MCF 10A (cell line): Measurements from ENCODE around the gene PLEKHM3. TPM values are rescaled to one million over a fixed set of nuclear protein-coding genes. Genes with fewer than 3 reads are reported as not detected.
A peak's percentile ranks its signal among the peaks of the same experiment; 100 is the strongest.

Experiments used
- BruUV-seq: library from RNA; stranded (reverse); fragments of 400-500 nt; replicated peaks from 2 replicates; lab custom pipeline; 2021; lab: Mats Ljungman, UMichigan
- CTCF ChIA-PET: fragments of 300-600 bp; sonication (Branson Sonifier 250); formaldehyde crosslinking; extraction: SDS; loops from one replicate; lab custom pipeline; 2021; ENCODE audit warnings: antibody characterized with exemption, inconsistent platforms; lab: Yijun Ruan, JAX
- POLR2A ChIA-PET: fragments of 300-600, 350-650 bp; sonication (Branson Sonifier 250); formaldehyde crosslinking; extraction: SDS; loops from one replicate; lab custom pipeline; 2020; ENCODE audit warnings: antibody characterized with exemption, inconsistent platforms; lab: Yijun Ruan, JAX
- DNase-seq: peaks from one replicate; pipeline ENCODE4 v3.0.0-alpha.2; 2018; ENCODE audit not compliant: unreplicated experiment
- H3K27ac Mint-ChIP-seq: one replicate; pipeline ENCODE4 v1.8.0; 2022; ENCODE audit warnings: mild to moderate bottlenecking, low read depth, mixed read lengths; ENCODE audit not compliant: unreplicated experiment
- H3K27me3 Mint-ChIP-seq: one replicate; pipeline ENCODE4 v1.8.0; 2022; ENCODE audit warnings: mixed read lengths; ENCODE audit not compliant: insufficient read depth, unreplicated experiment
- H3K36me3 Mint-ChIP-seq: one replicate; pipeline ENCODE4 v1.8.0; 2022; ENCODE audit warnings: mild to moderate bottlenecking, moderate library complexity, mixed read lengths; ENCODE audit not compliant: insufficient read depth, unreplicated experiment
- H3K4me1 Mint-ChIP-seq: one replicate; pipeline ENCODE4 v1.8.0; 2022; ENCODE audit warnings: mixed read lengths; ENCODE audit not compliant: insufficient read depth, unreplicated experiment
- H3K4me3 Mint-ChIP-seq: one replicate; pipeline ENCODE4 v1.8.0; 2022; ENCODE audit warnings: mild to moderate bottlenecking, moderate library complexity, mixed read lengths; ENCODE audit not compliant: unreplicated experiment
- H3K9me3 Mint-ChIP-seq: one replicate; pipeline ENCODE4 v1.8.0; 2022; ENCODE audit warnings: mixed read lengths; ENCODE audit not compliant: unreplicated experiment
- CTCF ChIP-seq: fragments of 200-600 bp; IDR thresholded peaks from one replicate; pipeline ENCODE4 v1.8.0; 2022; ENCODE audit warnings: antibody characterized with exemption, mild to moderate bottlenecking; ENCODE audit not compliant: unreplicated experiment
- intact Hi-C: fragments of 100-400 bp; cut with micrococcal nuclease; formaldehyde crosslinking; loops from 2 replicates; pipeline ENCODE4 v1.14.1; 2022
- total RNA-seq: library from RNA; stranded (reverse); gene quantifications from 2 replicates; pipeline ENCODE4 v1.2.3, GENCODE V29; 2022

The PLEKHM3 gene
- total RNA-seq, 1 experiment from 2014 or later = 5.4 TPM

- no peak for TF ChIP-seq CTCF
- intact Hi-C loops = no loop called here
- no peak for DNase-seq
- no peak overlapping the region for H3K27ac Mint-ChIP-seq
- H3K4me1 Mint-ChIP-seq = peaks cover 9% of the 10 kb centered on the region
- no peaks in the 10 kb centered on the region for H3K9me3 Mint-ChIP-seq
- BruUV-seq = no TSS peak
- peaks cover 12% of the 10 kb centered on the region for H3K36me3 Mint-ChIP-seq
- CTCF ChIA-PET = interaction anchor here (0.6 kb wide), 2 partner anchors 941 to 1179 kb away, joined by 3 read pairs; no protein-coding TSS in a partner anchor
- H3K27me3 Mint-ChIP-seq = no peaks in the 10 kb centered on the region
- H3K4me3 Mint-ChIP-seq = no peak overlapping the region
- POLR2A ChIA-PET = interaction anchor here (0.6 kb wide), 1 partner anchor 92 kb away, joined by 3 read pairs; no protein-coding TSS in a partner anchor
These were observed 172.5 kb downstream of the PLEKHM3 start for GRCh38 chr2:207852791-207853190.

- Mint-ChIP-seq H3K4me3 (no peak overlapping the region), H3K36me3 (peaks cover 7% of the 10 kb centered on the region), H3K27ac (no peak overlapping the region), H3K27me3 (no peaks in the 10 kb centered on the region), H3K9me3 (no peaks in the 10 kb centered on the region), H3K4me1 (peaks cover 16% of the 10 kb centered on the region)
- intact Hi-C loops = loop anchor here (10.0 kb wide), 1 partner anchor 85 kb away; the partner anchor contains the start of gene FZD5
- TF ChIP-seq CTCF = no peak
- no peak for DNase-seq
- ChIA-PET CTCF (interaction anchor here (0.7 to 2.4 kb wide), 2 partner anchors 191 to 835 kb away, joined by 3 to 13 read pairs; no protein-coding TSS in a partner anchor), POLR2A (interaction anchor here (0.9 kb wide), 1 partner anchor 14 kb away, joined by 3 read pairs; no protein-coding TSS in a partner anchor)
- BruUV-seq = no TSS peak
These were observed 175.9 kb downstream of the PLEKHM3 start for GRCh38 chr2:207849443-207849842.

GRCh38 chr2:207848545-207848928 is 176.8 kb downstream of the PLEKHM3 start:
- Mint-ChIP-seq H3K4me3 (no peak overlapping the region), H3K4me1 (peaks cover 16% of the 10 kb centered on the region), H3K27me3 (no peaks in the 10 kb centered on the region), H3K36me3 (peaks cover 7% of the 10 kb centered on the region), H3K27ac (peak overlapping the region; percentile 89), H3K9me3 (no peaks in the 10 kb centered on the region)
- intact Hi-C loops = loop anchor here (10.0 kb wide), 1 partner anchor 84 kb away; the partner anchor contains the start of gene FZD5
- TF ChIP-seq CTCF = no peak
- POLR2A ChIA-PET = interaction anchor here (0.6 to 2.0 kb wide), 3 partner anchors 20 to 176 kb away, joined by 3 to 6 read pairs (median 3); no protein-coding TSS in a partner anchor
- BruUV-seq = no TSS peak
- CTCF ChIA-PET = interaction anchor here (0.7 to 2.4 kb wide), 5 partner anchors 17 to 192 kb away, joined by 3 to 13 read pairs (median 5); partner anchors contain the start of gene FZD5
- DNase-seq = no peak

- peak; percentile 93 for DNase-seq
- peaks cover 16% of the 10 kb centered on the region for H3K4me1 Mint-ChIP-seq
- no peak overlapping the region for H3K4me3 Mint-ChIP-seq
- no peaks in the 10 kb centered on the region for H3K9me3 Mint-ChIP-seq
- BruUV-seq = no TSS peak
- no peak for TF ChIP-seq CTCF
- POLR2A ChIA-PET = interaction anchor here (0.6 to 2.0 kb wide), 8 partner anchors 9 to 178 kb away, joined by 3 to 6 read pairs (median 4); partner anchors contain the start of gene PLEKHM3
- H3K36me3 Mint-ChIP-seq = peaks cover 7% of the 10 kb centered on the region
- H3K27me3 Mint-ChIP-seq = no peaks in the 10 kb centered on the region
- intact Hi-C loops = loop anchor here (10.0 kb wide), 1 partner anchor 83 kb away; the partner anchor contains the start of gene FZD5
- peak overlapping the region; percentile 89 for H3K27ac Mint-ChIP-seq
- CTCF ChIA-PET = interaction anchor here (0.5 to 2.4 kb wide), 7 partner anchors 17 to 193 kb away, joined by 3 to 13 read pairs (median 5); partner anchors contain the start of gene FZD5
These were observed 177.4 kb downstream of the PLEKHM3 start for GRCh38 chr2:207847807-207848544.
